CD4-positive, alpha-beta memory T cell (primary cell): ENCODE results near the gene VWA2. TPM values are rescaled to one million over a fixed set of nuclear protein-coding genes. Genes with fewer than 3 reads are reported as not detected.
A peak's percentile ranks its signal among the peaks of the same experiment; 100 is the strongest.

ENCODE experiments used
- CTCF ChIA-PET: fragments of 350-600 bp; sonication (Branson Sonifier 250); formaldehyde crosslinking; loops from one replicate; lab custom pipeline; 2021; ENCODE audit warnings: inconsistent platforms; ENCODE audit not compliant: partially characterized antibody; lab: Charles Lee
- POLR2A ChIA-PET: fragments of 350-600 bp; sonication (Branson Sonifier 250); formaldehyde crosslinking; loops from one replicate; lab custom pipeline; 2021; ENCODE audit not compliant: partially characterized antibody; lab: Charles Lee
- DNase-seq, 5 donors: peaks; one replicate each; pipeline versions ENCODE4 v3.0.0 to v3.0.0-alpha.2; 2020 to 2022; ENCODE audit warnings: mixed read lengths in 1 of 5
- H3K27ac ChIP-seq: one replicate; pipeline ENCODE4 v1.7.0; 2013; ENCODE audit warnings: low read depth, low read length
- H3K27me3 ChIP-seq: 2 replicates; pipeline ENCODE4 v1.7.0; 2013; ENCODE audit warnings: mild to moderate bottlenecking, low read length, moderate library complexity; ENCODE audit not compliant: insufficient read depth
- H3K36me3 ChIP-seq: 2 replicates; pipeline ENCODE4 v1.7.0; 2013; ENCODE audit warnings: mild to moderate bottlenecking, low read length, moderate library complexity; ENCODE audit not compliant: insufficient read depth
- H3K4me1 ChIP-seq: 2 replicates; pipeline ENCODE4 v1.7.0; 2013; ENCODE audit warnings: mild to moderate bottlenecking, low read length, moderate library complexity; ENCODE audit not compliant: insufficient read depth
- H3K4me3 ChIP-seq, 2 donors: one replicate each; pipeline ENCODE4 v1.7.0; 2013; ENCODE audit warnings: low read length in 2 of 2, mild to moderate bottlenecking in 1 of 2
- H3K9me3 ChIP-seq, 2 donors: one replicate each; pipeline ENCODE4 v1.7.0; 2013; ENCODE audit warnings: low read length in 2 of 2, control low read depth in 1 of 2; ENCODE audit not compliant: control insufficient read depth in 1 of 2
- H3K27ac Mint-ChIP-seq, 7 donors: one replicate each; pipeline ENCODE4 v1.8.0; 2020 to 2021; ENCODE audit warnings: mixed read lengths in 7 of 7, mild to moderate bottlenecking in 6 of 7, inconsistent platforms in 3 of 7, moderate library complexity in 3 of 7
- H3K27me3 Mint-ChIP-seq, 2 donors: one replicate each; pipeline ENCODE4 v1.8.0; 2020 to 2021; ENCODE audit warnings: mixed read lengths in 2 of 2
- H3K36me3 Mint-ChIP-seq, 2 donors: one replicate each; pipeline ENCODE4 v1.8.0; 2020 to 2021; ENCODE audit warnings: mixed read lengths in 2 of 2, inconsistent platforms in 1 of 2, mild to moderate bottlenecking in 1 of 2
- H3K4me1 Mint-ChIP-seq, 4 donors: one replicate each; pipeline ENCODE4 v1.8.0; 2020 to 2021; ENCODE audit warnings: mixed read lengths in 4 of 4, mild to moderate bottlenecking in 1 of 4
- H3K4me3 Mint-ChIP-seq, 8 donors: one replicate each; pipeline ENCODE4 v1.8.0; 2020 to 2021; ENCODE audit warnings: mixed read lengths in 8 of 8, mild to moderate bottlenecking in 7 of 8, moderate library complexity in 6 of 8, inconsistent platforms in 3 of 8
- H3K9me3 Mint-ChIP-seq, 8 donors: one replicate each; pipeline ENCODE4 v1.8.0; 2020 to 2021; ENCODE audit warnings: mixed read lengths in 8 of 8, mild to moderate bottlenecking in 5 of 8, inconsistent platforms in 3 of 8, moderate library complexity in 1 of 8
- intact Hi-C: fragments of 100-400 bp; cut with micrococcal nuclease; formaldehyde crosslinking; loops from one replicate; pipeline ENCODE4 v1.15.1; 2023
- polyA plus RNA-seq, 2 donors: library from polyadenylated mRNA; unstranded; fragments of 300-500 nt; fragmentation: Illumina TruSeq; gene quantifications; one replicate each; pipeline ENCODE4 v1.2.3, GENCODE V29; 2021
- total RNA-seq, 2 experiments: library from RNA; stranded (reverse); gene quantifications; one replicate each; pipeline ENCODE4 v1.2.3, GENCODE V29; 2021

The VWA2 gene
- total and polyA plus RNA-seq, 4 experiments from 2014 or later = not detected

GRCh38 chr10:114315566-114316420 is 76.7 kb downstream of the VWA2 start:
- Histone ChIP-seq H3K27me3 (no peaks in the 10 kb centered on the region), H3K27ac (no peak overlapping the region), H3K4me3 (no peak overlapping the region), H3K4me1 (no peaks in the 10 kb centered on the region), H3K9me3 (no peaks in the 10 kb centered on the region), H3K36me3 (no peaks in the 10 kb centered on the region)
- Mint-ChIP-seq H3K4me3 (no peak overlapping the region), H3K27me3 (peaks cover 3 to 4% of the 10 kb centered on the region in 2 donors), H3K9me3 (no peaks in the 10 kb centered on the region), H3K27ac (peak overlapping the region in 1 of 7 donors; percentile 18), H3K4me1 (no peaks in the 10 kb centered on the region), H3K36me3 (no peaks in the 10 kb centered on the region)
- ChIA-PET CTCF (interaction anchor here (0.9 to 3.2 kb wide), 2 partner anchors 12 kb away, joined by 4 to 18 read pairs; no protein-coding TSS in a partner anchor), POLR2A (no interaction called here)
- intact Hi-C loops = no loop called here
- no peak for DNase-seq

GRCh38 chr10:114316744-114317143 is 77.7 kb downstream of the VWA2 start:
- H3K4me3 Mint-ChIP-seq = no peak overlapping the region
- ChIA-PET POLR2A (no interaction called here), CTCF (interaction anchor here (3.2 kb wide), 1 partner anchor 13 kb away, joined by 18 read pairs; no protein-coding TSS in a partner anchor)
- no peaks in the 10 kb centered on the region for H3K36me3 ChIP-seq
- no peaks in the 10 kb centered on the region for H3K27me3 ChIP-seq
- intact Hi-C loops = no loop called here
- H3K4me1 Mint-ChIP-seq = no peaks in the 10 kb centered on the region
- DNase-seq = no peak
- H3K27ac ChIP-seq = no peak overlapping the region
- no peaks in the 10 kb centered on the region for H3K9me3 Mint-ChIP-seq
- peaks cover 3 to 6% of the 10 kb centered on the region in 2 donors for H3K27me3 Mint-ChIP-seq
- no peaks in the 10 kb centered on the region for H3K4me1 ChIP-seq
- H3K9me3 ChIP-seq = no peaks in the 10 kb centered on the region
- no peak overlapping the region for H3K27ac Mint-ChIP-seq
- H3K4me3 ChIP-seq = no peak overlapping the region
- no peaks in the 10 kb centered on the region for H3K36me3 Mint-ChIP-seq

- CTCF ChIA-PET = no interaction called here
- no peaks in the 10 kb centered on the region for H3K27me3 ChIP-seq
- POLR2A ChIA-PET = no interaction called here
- no peak overlapping the region for H3K4me3 ChIP-seq
- H3K4me1 ChIP-seq = no peaks in the 10 kb centered on the region
- no peaks in the 10 kb centered on the region for H3K36me3 ChIP-seq
- Mint-ChIP-seq H3K27ac (no peak overlapping the region), H3K4me3 (no peak overlapping the region), H3K9me3 (no peaks in the 10 kb centered on the region), H3K4me1 (no peaks in the 10 kb centered on the region), H3K27me3 (peaks cover 3 to 5% of the 10 kb centered on the region in 2 donors), H3K36me3 (no peaks in the 10 kb centered on the region)
- no peak overlapping the region for H3K27ac ChIP-seq
- intact Hi-C loops = no loop called here
- no peaks in the 10 kb centered on the region for H3K9me3 ChIP-seq
- DNase-seq = no peak
Observed at GRCh38 chr10:114319406-114320248, 80.6 kb downstream of the VWA2 start.

GRCh38 chr10:114320249-114321116 is 81.4 kb downstream of the VWA2 start:
- no peaks in the 10 kb centered on the region for H3K4me1 Mint-ChIP-seq
- H3K27me3 Mint-ChIP-seq = peaks cover 3 to 5% of the 10 kb centered on the region in 2 donors
- H3K27ac Mint-ChIP-seq = no peak overlapping the region
- ChIA-PET POLR2A (no interaction called here), CTCF (no interaction called here)
- H3K36me3 Mint-ChIP-seq = no peaks in the 10 kb centered on the region
- Histone ChIP-seq H3K4me3 (no peak overlapping the region), H3K36me3 (no peaks in the 10 kb centered on the region), H3K27ac (no peak overlapping the region), H3K4me1 (no peaks in the 10 kb centered on the region), H3K9me3 (no peaks in the 10 kb centered on the region), H3K27me3 (no peaks in the 10 kb centered on the region)
- intact Hi-C loops = no loop called here
- no peak overlapping the region for H3K4me3 Mint-ChIP-seq
- no peak for DNase-seq
- no peaks in the 10 kb centered on the region for H3K9me3 Mint-ChIP-seq

- no peaks in the 10 kb centered on the region for H3K36me3 Mint-ChIP-seq
- no peaks in the 10 kb centered on the region for H3K4me1 Mint-ChIP-seq
- Histone ChIP-seq H3K27ac (no peak overlapping the region), H3K4me1 (no peaks in the 10 kb centered on the region), H3K27me3 (no peaks in the 10 kb centered on the region), H3K9me3 (no peaks in the 10 kb centered on the region), H3K4me3 (no peak overlapping the region), H3K36me3 (no peaks in the 10 kb centered on the region)
- intact Hi-C loops = no loop called here
- no peak overlapping the region for H3K27ac Mint-ChIP-seq
- DNase-seq = no peak
- H3K4me3 Mint-ChIP-seq = no peak overlapping the region
- H3K9me3 Mint-ChIP-seq = no peaks in the 10 kb centered on the region
- ChIA-PET CTCF (no interaction called here), POLR2A (no interaction called here)
- H3K27me3 Mint-ChIP-seq = peaks cover 3 to 5% of the 10 kb centered on the region in 2 donors
Observed at GRCh38 chr10:114322344-114322743, 83.3 kb downstream of the VWA2 start.

- Mint-ChIP-seq H3K9me3 (no peaks in the 10 kb centered on the region), H3K4me3 (no peak overlapping the region), H3K27me3 (peaks cover 3 to 5% of the 10 kb centered on the region in 2 donors), H3K4me1 (no peaks in the 10 kb centered on the region), H3K36me3 (no peaks in the 10 kb centered on the region), H3K27ac (no peak overlapping the region)
- POLR2A ChIA-PET = no interaction called here
- Histone ChIP-seq H3K9me3 (no peaks in the 10 kb centered on the region), H3K27ac (no peak overlapping the region), H3K4me1 (no peaks in the 10 kb centered on the region), H3K4me3 (no peak overlapping the region), H3K27me3 (no peaks in the 10 kb centered on the region), H3K36me3 (no peaks in the 10 kb centered on the region)
- CTCF ChIA-PET = interaction anchor here (1.3 to 1.9 kb wide), 2 partner anchors 19 to 111 kb away, joined by 3 to 8 read pairs; no protein-coding TSS in a partner anchor
- DNase-seq = no peak
- intact Hi-C loops = no loop called here
Observed at GRCh38 chr10:114323023-114323422, 84.0 kb downstream of the VWA2 start.
